ENCODE measurements around the gene TIAM1.
A peak's percentile ranks its signal among the peaks of the same experiment; 100 is the strongest.

Gene TIAM1

DNA sequence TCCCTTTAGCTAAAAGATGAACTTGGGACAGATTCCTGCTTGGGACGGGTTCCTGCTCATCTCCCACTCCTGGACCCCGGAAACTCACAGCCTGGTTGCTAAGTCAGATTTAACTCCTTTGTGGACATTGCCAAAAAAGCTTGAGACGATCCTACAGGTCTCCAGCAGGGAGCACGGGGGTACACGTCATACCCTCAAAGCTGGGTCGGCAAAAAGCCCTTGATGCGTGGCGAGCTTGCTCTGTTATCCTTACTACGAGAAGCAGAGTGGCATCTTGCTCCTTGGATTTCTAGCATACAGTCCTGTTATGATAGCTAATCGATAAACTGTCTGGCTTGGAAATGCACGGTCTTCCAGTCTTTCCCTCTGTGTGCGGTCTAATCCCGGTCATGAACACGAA, 244.9 kb downstream of the TIAM1 start:
- no peak overlapping the region for H3K4me2 ChIP-seq (ENCODE audit: low read depth, low read length, poor library complexity, severe bottlenecking)
- no peaks in the 10 kb centered on the region for H4K20me1 ChIP-seq (ENCODE audit: low read depth, low read length)
- no peaks in the 10 kb centered on the region for H3K79me2 ChIP-seq (ENCODE audit: insufficient read depth, low read length)
- no peak overlapping the region for H3K27ac ChIP-seq (ENCODE audit: low read depth, low read length)
- no peak overlapping the region for H3K4me3 ChIP-seq (ENCODE audit: insufficient read depth, low read length, poor library complexity, severe bottlenecking)
- H2AFZ ChIP-seq (ENCODE audit: low read depth, low read length, severe bottlenecking) = no peak overlapping the region
- H3F3A ChIP-seq (ENCODE audit: insufficient read depth) = no peaks in the 10 kb centered on the region
- H3K9me3 ChIP-seq (ENCODE audit: insufficient read depth, low read length) = no peaks in the 10 kb centered on the region
- no peaks in the 10 kb centered on the region for H3K36me3 ChIP-seq (ENCODE audit: low read length)
- H3K9me2 ChIP-seq (replicated peaks; ENCODE audit: insufficient read depth, low read length) = no peaks in the 10 kb centered on the region
- TF ChIP-seq, protein P1, sequence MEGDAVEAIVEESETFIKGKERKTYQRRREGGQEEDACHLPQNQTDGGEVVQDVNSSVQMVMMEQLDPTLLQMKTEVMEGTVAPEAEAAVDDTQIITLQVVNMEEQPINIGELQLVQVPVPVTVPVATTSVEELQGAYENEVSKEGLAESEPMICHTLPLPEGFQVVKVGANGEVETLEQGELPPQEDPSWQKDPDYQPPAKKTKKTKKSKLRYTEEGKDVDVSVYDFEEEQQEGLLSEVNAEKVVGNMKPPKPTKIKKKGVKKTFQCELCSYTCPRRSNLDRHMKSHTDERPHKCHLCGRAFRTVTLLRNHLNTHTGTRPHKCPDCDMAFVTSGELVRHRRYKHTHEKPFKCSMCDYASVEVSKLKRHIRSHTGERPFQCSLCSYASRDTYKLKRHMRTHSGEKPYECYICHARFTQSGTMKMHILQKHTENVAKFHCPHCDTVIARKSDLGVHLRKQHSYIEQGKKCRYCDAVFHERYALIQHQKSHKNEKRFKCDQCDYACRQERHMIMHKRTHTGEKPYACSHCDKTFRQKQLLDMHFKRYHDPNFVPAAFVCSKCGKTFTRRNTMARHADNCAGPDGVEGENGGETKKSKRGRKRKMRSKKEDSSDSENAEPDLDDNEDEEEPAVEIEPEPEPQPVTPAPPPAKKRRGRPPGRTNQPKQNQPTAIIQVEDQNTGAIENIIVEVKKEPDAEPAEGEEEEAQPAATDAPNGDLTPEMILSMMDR (IDR thresholded peaks at IDR 0.05; ENCODE audit: insufficient read depth, low read length, poor library complexity, severe bottlenecking) = no peak
- TF ChIP-seq EZH2phosphoT487 (conservative IDR thresholded peaks at IDR 0.05; ENCODE audit: low read length) = no peak
- H3K9ac ChIP-seq (ENCODE audit: low read length) = no peak overlapping the region
- H3K27me3 ChIP-seq (ENCODE audit: low read length) = no peaks in the 10 kb centered on the region

DNA sequence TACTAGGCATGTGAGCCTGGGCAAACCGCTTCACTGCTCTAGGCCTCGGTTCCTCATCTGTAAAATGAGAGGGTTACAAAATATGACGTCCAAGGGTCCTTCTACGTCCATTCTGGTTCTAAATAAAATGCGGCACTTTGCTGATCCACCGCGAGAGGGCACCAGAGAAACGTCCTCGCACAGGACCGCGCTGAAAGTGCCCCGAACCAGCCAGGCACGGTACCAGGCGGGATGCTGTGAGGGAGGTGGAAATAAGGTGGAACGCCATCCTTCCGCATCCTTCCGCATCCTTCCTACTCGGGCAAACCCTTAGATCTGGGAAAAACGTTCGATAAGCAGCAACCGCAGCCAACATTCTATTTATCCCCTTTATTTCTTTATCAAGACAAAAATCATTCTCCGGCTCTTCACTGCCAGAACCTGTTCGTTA, 245.5 kb downstream of the TIAM1 start:
- no peak for TF ChIP-seq EZH2phosphoT487 (conservative IDR thresholded peaks at IDR 0.05; ENCODE audit: low read length)
- TF ChIP-seq, protein P1 (IDR thresholded peaks at IDR 0.05; ENCODE audit: insufficient read depth, low read length, poor library complexity, severe bottlenecking) = peak; percentile 91
- Histone ChIP-seq H3F3A (ENCODE audit: insufficient read depth) (no peaks in the 10 kb centered on the region), H3K4me3 (ENCODE audit: insufficient read depth, low read length, poor library complexity, severe bottlenecking) (no peak overlapping the region), H3K36me3 (ENCODE audit: low read length) (no peaks in the 10 kb centered on the region), H3K9me2 (replicated peaks; ENCODE audit: insufficient read depth, low read length) (no peaks in the 10 kb centered on the region), H3K27me3 (ENCODE audit: low read length) (no peaks in the 10 kb centered on the region), H3K79me2 (ENCODE audit: insufficient read depth, low read length) (no peaks in the 10 kb centered on the region), H3K4me2 (ENCODE audit: low read depth, low read length, poor library complexity, severe bottlenecking) (no peak overlapping the region), H2AFZ (ENCODE audit: low read depth, low read length, severe bottlenecking) (no peak overlapping the region), H4K20me1 (ENCODE audit: low read depth, low read length) (no peaks in the 10 kb centered on the region), H3K27ac (ENCODE audit: low read depth, low read length) (no peak overlapping the region), H3K9ac (ENCODE audit: low read length) (no peak overlapping the region), H3K9me3 (ENCODE audit: insufficient read depth, low read length) (no peaks in the 10 kb centered on the region)

DNA sequence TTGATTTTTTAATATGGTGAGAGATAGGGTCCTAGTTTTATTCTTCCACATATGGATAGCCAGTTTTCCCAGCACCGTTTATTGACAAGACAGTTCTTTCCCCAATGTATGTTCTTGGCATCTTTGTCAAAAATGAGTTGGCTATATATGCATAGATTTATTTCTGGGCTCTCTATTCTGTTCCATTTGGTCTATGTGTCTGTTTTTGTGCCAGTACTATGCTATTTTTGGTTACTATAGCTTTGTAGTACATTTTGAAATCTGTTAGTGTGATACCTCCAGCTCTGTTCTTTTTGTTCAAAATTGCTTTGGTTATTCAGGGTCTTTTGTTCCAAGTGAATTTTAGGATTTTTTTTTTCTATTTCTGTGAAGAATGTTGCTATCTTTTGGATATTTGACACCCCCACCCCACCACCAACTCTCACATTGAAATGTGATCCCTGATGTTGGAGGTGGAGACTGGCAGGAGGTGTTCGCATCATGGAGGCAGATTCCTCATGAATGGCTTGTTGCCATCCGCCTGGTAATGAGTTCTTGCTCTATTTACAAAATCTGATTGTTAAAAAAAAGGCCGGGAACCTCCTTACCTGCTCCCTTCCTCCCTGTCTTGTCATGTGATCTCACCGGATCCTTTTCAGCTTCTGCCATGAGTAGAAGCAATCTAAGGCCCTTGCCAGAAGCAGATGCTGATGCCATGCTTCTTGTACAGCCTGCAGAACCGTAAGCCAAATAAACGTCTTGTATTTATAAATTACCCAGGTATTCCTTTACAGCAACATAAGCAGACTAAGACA, 251.0 kb downstream of the TIAM1 start:
- Histone ChIP-seq H3K27me3 (ENCODE audit: low read length) (no peaks in the 10 kb centered on the region), H3F3A (ENCODE audit: insufficient read depth) (no peaks in the 10 kb centered on the region), H3K36me3 (ENCODE audit: low read length) (no peaks in the 10 kb centered on the region), H3K4me2 (ENCODE audit: low read depth, low read length, poor library complexity, severe bottlenecking) (no peak overlapping the region), H3K9me3 (ENCODE audit: insufficient read depth, low read length) (no peaks in the 10 kb centered on the region), H3K27ac (ENCODE audit: low read depth, low read length) (no peak overlapping the region), H2AFZ (ENCODE audit: low read depth, low read length, severe bottlenecking) (no peak overlapping the region), H3K9ac (ENCODE audit: low read length) (no peak overlapping the region), H3K4me3 (ENCODE audit: insufficient read depth, low read length, poor library complexity, severe bottlenecking) (no peak overlapping the region), H3K9me2 (replicated peaks; ENCODE audit: insufficient read depth, low read length) (no peaks in the 10 kb centered on the region), H4K20me1 (ENCODE audit: low read depth, low read length) (no peaks in the 10 kb centered on the region), H3K79me2 (ENCODE audit: insufficient read depth, low read length) (no peaks in the 10 kb centered on the region)
- TF ChIP-seq, protein P1 (IDR thresholded peaks at IDR 0.05; ENCODE audit: insufficient read depth, low read length, poor library complexity, severe bottlenecking) = no peak
- TF ChIP-seq EZH2phosphoT487 (conservative IDR thresholded peaks at IDR 0.05; ENCODE audit: low read length) = no peak

Data from SU-DHL-6 (cell line).